HG03457 (cell line): ENCODE measurements around the gene CELF2.
A peak's percentile ranks its signal among the peaks of the same experiment; 100 is the strongest.

Experiments used
- ATAC-seq: cut with Tn5 transposase; IDR thresholded peaks from one replicate; pipeline ENCODE4 v1.9.1; 2021; ENCODE audit warnings: moderate number of reproducible peaks; ENCODE audit not compliant: unreplicated experiment

CELF2 gene

DNA sequence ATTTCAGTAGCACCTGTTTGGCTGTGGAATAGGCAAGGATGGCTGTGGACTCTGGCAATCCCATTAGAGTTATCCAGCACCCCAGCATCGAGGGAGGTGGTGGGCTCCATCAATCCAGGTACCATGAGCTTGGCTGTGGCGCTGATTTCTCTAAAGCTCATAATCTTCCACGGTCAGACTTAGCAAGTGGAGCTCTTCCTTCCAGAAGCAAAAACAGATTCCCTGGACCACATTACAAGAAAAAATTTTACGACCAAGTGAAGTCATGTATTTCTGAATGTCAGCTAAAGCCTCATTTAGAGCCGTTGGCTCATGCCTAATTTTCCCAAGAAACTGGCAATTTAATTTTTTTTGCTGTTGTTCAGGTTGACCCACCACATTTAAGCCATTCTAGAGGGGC is 135.1 kb downstream of the CELF2 start:
- ATAC-seq: no peak

DNA sequence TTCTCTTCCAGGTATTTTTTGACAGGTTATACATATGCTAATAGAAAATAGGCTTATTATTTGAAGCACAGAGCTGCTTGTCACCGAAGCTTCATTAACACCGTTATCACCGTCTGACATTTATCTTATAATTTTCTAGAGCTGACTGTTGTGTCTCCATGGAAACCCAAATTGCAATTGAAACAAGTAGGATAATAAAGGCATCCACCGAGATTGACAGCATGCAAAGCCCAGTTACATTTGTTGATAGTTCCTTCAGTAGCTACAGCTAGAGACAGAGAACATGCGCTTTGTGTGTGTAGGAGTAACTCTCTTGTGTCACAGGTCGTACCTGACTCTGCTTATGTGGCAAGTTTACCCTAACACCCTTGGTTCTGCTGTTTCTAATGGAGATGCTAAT is 135.6 kb downstream of the CELF2 start:
- ATAC-seq: no peak

DNA sequence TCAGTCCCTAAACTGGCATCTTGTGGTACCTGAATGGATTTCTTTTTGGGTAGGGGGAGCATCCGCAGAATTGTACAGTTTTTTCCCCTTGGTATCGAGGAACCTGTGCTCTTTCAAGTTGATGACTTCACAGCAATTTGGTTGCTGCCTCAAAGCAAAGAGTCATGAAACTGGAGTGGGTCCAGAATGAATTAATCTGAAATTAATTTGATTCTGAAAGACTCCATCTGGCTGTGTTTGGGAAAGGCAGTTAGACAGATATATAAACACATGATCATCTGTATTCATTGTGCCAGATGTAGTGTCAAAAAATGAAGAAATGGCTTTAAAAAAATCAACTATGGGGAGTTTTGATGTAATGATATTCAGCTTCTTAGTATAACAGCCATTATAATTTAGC is 136.1 kb downstream of the CELF2 start:
- ATAC-seq: no peak

DNA sequence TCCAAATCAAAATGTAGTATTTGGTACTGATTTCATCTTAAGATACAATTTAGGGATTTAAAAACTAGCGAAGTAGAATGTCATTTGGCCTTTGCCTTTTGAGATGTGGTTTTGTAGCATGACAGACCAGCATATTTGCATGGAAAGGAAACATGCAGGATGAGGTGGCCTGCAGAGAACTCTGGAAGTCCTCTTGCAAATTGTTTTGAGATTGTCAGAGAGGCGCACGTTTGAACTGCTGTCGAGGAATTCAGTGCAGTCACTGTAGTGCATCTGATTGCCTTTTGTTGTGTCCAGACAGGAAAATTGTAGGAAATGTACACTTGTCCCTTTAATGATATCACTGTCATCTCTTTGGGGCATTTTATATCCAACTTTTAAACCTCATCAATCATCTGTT is 136.7 kb downstream of the CELF2 start:
- ATAC-seq: no peak

DNA sequence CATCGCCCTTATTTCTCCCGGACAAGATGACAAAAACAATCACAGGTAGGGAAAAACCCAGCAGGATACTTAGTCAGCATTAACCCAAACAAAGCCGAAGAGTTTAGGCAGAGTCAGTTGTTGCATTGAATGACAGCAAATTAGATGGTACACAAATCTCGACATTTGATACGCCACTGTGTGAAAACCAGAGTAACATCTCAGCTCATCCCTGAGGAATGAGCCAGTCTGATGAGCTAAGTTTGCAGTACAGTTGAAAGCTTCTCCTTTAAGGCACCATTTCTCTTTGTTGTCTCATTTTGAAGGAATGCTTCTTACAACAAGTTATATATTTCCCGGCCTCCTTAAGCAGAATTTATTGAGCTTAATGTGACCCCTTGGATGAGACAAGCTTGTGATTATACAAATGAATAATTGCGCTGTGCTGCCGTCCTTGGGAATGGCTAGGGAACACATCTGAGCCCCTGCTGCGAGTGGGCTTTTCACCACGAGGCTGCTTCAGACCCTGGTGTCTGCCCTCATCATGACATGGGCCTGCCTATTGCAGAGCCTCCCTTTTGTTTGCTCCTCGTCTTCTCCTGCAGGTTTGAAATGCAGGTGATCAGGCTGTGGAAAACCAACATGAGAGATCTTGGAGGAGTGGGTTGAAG is 137.3 kb downstream of the CELF2 start:
- ATAC-seq: no peak

DNA sequence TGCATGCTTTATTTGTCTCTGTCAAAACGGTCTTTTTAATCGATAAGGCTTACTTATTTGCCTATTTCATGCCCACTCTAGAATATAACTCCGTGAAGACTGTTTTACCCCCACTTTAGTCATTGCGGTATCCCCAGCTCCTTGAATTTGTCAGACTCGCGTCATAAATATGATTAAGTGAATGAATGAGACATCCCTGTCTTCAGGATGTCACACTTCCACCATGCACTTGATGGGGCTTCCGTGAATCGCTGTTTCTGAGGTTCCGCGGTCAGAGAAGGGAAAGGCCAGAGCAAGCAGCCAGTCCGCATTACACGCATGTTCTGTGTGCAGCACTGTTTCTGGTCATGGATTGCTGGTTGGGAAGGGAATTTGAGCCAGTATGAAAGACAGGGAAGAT is 138.8 kb downstream of the CELF2 start:
- no peak for ATAC-seq

DNA sequence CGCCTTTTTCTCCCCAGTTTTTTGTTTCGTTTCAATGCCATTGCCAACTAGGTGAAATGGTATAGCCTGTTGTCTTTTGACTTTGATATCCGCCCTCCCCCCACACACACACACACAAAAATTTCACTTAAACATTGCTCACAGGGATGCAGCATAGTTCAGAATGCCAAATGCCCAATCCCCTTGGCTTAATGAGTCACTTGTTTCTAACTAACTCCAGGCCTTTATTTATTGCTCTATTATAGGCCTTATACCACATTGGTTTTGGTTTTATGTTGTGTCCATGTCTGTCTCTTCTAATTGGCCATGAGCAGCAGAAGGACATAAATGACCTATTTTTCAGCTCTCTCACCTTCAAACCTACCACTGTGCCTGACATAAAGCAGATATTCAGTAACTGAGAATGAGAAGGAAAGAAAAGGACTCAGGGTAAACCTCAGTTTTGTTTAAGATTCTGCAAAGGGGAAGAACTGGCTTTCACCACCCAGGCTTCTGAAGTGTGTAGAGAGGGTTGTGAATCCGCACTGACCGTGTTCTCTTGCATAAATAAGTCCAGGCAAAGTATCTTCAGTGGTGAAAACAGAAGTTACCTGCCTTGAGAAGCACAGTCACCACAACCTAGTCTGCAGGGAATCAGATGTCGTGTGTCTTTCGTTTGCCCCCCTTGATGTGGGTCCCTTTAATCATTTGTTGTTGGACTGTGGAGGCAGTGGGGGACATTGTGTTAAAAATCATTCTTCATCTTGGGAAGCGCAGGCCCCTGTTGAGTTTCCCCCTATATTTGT is 139.8 kb downstream of the CELF2 start:
- no peak for ATAC-seq

DNA sequence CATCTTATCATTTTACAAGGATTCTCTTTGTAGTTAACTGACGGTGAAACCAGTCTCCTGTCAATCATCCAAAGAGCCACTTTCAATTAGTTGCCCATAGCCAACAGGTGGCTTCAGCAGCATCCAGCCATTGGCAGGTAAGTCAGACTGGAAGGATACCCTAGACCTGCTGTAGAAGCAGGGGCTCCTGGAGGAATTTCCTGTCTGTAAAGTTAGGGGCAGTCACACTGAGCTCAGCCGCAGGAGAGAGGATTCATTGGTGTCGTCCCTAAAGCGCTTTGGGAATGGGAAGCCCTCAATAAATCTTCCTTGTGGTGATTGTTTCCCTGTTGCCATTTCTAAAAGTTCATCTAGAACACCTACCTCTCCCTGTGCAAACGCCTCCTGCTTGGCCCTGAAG is 140.4 kb downstream of the CELF2 start:
- no peak for ATAC-seq

DNA sequence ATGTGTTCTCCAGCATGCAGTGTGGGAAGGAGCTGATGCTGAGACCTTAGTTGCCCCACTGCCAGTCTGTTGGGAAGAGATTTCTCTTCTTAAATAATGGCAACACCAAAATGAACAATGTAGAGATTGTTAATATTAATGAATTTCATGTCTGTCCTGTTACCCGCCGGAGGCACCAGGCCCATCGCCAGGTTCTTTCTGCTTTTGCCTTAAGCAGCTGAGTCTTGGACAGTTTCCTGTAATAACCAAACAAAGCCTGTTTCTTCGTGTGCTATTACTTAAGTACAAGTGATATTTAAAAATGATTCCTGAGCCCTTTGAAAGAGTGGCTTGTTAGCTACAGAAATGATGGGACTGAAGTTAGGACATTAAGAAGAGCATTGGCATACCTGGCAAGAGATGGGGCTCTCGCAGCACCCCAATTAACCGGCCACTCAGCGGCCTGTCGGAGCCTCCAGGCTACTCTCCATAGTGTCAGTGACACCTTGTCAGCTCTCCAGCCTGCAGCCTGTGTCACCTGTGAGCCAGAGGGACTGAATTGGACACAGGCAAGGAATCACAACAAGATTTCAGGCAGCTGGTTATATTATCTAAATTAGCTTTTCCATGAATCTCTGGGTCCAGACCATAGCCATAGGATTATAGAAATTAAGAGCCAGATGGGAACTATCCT is 142.0 kb downstream of the CELF2 start:
- ATAC-seq: no peak

DNA sequence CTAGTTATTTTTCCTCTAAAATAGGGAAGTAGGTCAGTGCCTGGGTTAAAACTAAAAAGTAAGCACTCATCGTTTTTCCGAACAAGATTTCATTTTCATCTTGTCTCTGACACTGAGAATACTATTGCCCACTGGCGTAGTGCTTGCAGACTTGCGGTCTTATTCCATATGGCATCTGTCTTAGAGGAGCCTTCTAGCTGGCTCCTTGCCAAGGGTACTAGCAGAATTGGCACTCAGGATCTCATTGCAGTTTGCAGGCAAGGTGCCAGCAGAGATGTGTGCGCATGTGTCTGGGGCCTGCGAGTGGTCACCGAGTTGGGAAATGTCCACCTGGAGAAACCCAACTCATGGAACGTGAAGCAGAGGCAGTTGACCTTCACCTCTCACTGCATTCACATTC is 143.4 kb downstream of the CELF2 start:
- ATAC-seq: no peak

DNA sequence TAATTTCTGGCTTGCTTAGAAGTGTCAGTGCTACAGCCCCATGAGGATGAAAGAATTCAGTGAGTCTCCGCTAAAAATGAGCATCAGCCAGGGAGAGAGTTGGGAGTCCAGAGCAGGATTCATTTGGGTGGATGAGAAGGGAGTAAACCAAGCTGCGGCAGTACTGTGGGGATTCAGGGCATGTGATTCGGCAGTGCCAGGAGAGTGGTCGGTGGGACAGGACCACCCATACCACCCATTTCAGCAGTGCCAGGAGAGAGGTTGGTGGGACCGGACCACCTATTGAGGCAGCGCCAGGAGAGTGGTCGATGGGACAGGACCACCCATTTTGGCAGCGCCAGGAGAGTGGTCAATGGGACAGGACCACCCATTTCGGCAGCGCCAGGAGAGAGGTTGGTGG is 144.2 kb downstream of the CELF2 start:
- ATAC-seq: no peak

DNA sequence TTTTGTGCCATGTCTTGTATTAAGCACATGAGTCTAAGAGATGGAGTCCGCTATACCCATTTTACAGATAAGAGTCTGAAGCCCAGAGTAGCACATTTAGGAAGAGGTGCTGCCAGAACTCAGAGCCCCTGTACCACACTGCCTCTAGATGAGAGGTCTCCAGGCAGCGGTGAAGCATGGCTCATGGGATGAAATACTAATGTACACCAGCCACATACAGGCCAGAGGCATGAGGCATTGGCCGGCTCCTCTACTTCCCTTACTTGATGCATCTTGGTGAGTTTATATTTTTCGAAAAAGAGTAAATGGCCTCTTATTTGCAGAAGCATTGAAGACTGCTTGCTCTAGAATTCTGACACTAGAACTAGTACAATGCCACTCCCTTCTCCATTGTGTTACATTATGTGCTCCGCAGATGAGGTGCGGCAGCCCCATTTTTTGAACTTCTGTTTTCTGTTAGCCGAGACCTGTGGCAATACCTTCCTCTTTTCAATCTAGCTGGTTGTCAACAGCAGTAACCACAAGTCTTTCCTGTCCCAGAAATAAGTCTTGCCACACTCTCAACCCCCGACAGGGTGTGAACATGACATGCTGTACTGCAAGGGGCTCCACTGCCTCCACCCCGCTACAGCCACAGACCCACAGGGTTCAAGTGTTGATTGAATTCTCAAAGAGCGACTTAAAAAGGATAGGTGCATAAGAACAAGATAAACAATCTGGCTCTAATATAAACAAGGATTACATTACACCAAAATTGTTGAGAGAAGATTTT is 145.3 kb downstream of the CELF2 start:
- ATAC-seq: peak; percentile 66

DNA sequence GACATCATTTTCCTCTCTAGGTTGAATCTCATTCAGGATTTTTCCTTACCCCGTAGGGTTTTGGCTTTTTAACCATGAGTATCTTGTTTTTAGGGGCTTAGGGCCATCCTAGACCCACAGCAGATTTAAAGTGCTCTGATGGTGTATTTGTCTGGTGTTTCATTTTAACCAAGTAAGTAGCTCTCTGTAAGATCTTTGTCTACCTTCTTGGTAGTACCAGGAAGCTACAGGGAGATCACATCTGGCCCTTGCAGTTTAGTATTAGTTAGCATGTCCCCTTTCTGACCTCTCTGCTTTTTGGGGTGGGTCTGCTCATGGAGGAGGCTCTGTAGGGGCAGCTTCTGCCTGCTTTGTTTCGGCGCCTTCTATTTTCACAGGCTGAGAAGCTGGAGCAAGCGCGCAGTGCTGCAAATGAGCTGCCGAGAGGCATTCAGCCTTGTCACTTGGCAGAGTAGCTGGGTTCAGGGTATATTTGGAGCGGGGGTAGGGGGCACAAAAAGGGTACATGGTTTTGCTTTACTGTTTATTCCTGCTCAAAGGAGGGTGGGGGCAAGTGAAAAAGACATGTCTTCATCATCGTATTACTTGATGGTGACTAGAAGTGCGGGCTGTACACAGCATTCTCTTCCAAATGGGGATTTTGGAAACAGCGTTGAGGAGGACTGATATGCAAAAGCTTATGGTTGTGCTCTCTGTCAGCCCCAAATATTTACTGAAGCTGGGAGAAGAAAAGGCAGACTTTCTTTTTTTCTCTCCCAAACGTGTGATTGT is 146.3 kb downstream of the CELF2 start:
- ATAC-seq: no peak

DNA sequence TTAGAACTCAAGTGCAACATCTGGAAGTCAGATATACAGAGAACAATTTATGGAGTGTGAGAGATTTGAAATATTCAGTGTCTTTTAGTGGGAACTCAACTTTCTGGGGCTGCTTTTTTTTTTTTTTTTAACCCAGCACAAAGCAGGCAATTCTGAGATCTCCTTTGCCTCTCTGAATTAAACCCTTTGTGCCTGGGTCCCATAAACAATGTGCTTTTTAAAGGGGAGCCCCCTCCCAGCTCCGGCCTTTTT is 146.8 kb downstream of the CELF2 start:
- ATAC-seq: no peak

DNA sequence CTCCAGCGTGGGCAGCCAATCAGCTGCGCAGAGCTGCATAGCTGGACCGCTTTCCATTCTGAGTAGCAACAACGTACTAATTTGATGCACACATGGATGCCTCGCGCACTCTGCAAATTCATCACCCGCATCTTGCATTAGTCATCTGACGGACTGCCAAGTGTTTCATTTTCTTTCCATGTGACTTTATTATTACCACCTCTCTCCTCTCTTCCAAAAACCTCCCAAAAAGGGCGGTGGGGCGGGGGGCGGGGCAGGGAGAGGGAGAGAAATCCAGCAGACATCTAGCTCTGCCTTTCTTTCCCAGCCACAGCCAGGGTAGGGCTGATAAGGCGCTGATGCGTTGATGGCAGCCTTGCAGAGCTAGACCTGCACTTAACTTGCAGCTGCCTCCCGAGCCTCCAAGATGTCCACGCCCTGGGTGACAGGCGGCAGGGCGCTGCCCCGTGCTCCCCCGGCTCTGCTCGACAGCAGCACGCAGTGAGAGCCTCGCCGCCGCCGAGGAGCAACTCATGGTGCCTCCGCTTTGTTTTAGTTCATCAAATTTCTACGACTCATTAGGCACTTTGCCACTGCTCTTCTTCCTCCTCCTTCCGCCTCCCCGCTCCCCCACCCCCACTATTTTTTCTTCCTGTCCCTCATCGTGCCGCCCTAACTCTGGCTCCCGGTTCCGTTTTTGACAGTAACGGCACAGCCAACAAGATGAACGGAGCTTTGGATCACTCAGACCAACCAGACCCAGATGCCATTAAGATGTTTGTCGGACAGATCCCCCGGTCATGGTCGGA is 147.3 kb downstream of the CELF2 start:
- ATAC-seq: no peak

DNA sequence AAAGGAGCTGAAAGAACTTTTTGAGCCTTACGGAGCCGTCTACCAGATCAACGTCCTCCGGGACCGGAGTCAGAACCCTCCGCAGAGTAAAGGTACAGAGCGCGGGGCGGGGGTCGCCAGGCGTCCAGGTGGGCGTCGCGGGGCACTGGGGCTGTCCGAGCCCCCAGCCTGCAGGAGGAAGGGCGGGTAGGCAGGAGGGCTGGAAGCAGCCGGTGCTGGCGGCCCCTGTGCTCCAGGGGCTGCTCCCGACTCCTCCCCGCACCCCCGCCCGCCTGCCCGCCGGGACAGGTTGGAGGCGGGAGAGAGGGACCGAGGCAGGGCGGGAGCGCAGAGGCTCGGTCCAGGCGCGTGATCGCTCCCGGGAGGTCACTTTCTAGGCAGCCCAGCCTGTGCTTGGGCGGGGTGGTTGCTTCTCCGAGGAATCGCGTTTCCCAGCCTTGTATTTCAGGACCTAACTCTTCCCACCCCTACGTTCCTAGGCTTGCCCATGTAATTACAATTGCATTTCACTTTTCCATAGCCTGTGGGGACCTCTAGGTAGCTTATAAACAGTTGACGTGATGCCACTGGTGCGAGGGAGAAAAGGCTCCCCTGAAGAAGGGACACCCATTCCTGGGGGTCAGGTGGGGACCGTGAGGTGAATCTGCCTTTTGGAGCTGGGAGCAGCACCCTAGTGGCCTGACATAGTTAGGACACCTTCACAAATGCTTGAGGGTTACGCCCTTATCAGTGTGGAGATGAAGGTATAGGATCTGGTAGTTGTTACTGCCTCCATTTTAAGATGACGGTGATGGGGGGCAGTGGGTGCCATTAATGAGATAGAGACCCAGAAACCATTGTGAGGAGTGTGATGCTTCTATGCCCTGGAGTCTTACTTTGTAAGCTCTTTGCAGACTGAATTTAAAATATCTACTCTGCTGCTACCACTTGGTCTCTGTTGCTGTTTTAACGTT is 148.2 kb downstream of the CELF2 start:
- peak; percentile 59 for ATAC-seq

DNA sequence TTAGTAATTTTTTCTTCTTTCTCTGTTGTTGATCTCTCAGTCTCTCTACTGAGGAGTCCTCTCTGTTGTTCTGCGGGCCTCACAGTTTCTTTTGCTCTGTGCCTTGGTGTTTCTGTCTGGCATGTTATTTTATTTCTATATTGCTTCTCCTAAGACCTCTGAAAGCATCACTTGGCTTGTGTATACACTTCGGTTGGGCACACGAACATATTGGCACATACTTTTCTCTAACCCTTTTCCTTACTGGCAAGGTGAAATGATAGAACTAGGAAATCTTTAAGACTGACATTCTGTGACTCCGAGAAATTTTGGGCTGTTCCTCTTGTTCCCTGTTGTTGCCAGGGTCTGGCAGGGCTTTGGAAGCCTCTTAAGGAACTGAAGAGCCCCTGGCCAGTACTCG is 148.9 kb downstream of the CELF2 start:
- no peak for ATAC-seq

DNA sequence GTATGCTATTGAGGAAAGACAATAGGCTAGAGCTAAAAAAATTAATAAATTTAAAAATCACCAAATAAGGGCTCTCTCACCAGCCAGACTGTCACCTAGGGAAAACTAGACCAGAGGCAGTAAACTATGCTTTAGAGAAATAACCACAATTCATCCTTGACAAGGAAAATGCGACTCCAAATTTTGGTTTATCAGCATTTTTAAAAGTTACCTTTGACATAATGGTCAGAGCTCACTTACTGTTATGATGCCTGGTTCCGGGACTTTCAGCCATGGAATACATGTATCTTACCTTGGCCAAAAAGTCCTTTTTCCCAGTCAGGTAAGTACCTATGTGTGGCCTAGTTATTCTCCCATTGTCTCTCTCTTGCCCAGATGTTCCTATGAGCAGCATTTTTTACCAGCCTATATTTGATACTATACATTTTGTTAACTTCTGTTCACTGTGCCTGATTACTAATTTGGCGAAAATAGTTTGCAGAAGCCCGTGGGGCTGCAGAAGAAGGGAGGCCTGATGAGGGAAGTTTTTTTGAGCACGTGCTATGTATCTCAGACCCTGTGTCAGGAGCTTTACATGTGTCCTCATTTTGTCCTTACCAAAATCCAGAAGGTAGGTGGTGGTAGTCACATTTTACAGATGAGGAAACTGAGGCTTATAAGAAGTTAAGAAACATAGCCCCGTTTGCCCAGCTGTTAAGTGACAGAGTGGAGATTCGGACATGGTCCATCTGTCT is 149.7 kb downstream of the CELF2 start:
- ATAC-seq: no peak
